IPS-20b (cell line): ENCODE data around the gene CMBL.
A peak's percentile ranks its signal among the peaks of the same experiment; 100 is the strongest.

ENCODE experiments used
- H3K27ac ChIP-seq: one replicate; pipeline ENCODE4 v1.5.1; 2013; ENCODE audit warnings: low read length
- H3K27me3 ChIP-seq: 2 replicates; pipeline ENCODE4 v1.6.1; 2013; ENCODE audit warnings: mild to moderate bottlenecking, low read length, inconsistent platforms; ENCODE audit not compliant: insufficient read depth
- H3K36me3 ChIP-seq: 2 replicates; pipeline ENCODE4 v1.6.1; 2013; ENCODE audit warnings: low read depth, mild to moderate bottlenecking, inconsistent platforms, low read length, moderate library complexity; ENCODE audit not compliant: insufficient read depth
- H3K4me1 ChIP-seq: 2 replicates; pipeline ENCODE4 v1.6.1; 2013; ENCODE audit warnings: mild to moderate bottlenecking, control low read depth, inconsistent platforms, low read length, moderate library complexity; ENCODE audit not compliant: insufficient read depth
- H3K4me3 ChIP-seq: 2 replicates; pipeline ENCODE4 v1.5.1; 2013; ENCODE audit warnings: mild to moderate bottlenecking, low read length, inconsistent platforms
- H3K9ac ChIP-seq: 2 replicates; pipeline ENCODE4 v1.6.1; 2013; ENCODE audit warnings: low read depth, mild to moderate bottlenecking, inconsistent platforms, low read length, moderate library complexity
- H3K9me3 ChIP-seq: 2 replicates; pipeline ENCODE4 v1.6.1; 2013; ENCODE audit warnings: mild to moderate bottlenecking, low read depth, low read length, inconsistent platforms; ENCODE audit not compliant: insufficient read depth

Gene CMBL

DNA sequence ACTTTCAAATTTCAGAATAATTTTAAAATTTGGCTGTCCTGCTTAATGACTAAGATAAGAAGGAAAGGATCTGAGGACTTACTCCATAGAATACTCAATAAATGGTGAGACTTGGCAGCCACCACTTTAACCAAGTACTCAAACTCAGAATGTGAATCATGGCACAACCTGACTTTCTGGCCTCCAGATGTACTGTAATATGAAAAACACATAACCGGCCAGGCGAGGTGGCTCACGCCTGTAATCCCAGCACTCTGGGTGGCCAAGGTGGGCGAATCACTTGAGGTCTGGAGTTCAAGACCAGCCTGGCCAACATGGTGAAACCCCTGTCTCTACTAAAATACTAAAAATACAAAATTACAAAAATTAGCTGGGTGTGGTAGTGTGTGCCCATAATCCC is 35.8 kb upstream of the CMBL start:
- Histone ChIP-seq H3K9me3 (no peaks in the 10 kb centered on the region), H3K4me1 (peaks cover 5% of the 10 kb centered on the region; the same call in 1 of the 2 replicates), H3K27me3 (no peaks in the 10 kb centered on the region), H3K4me3 (no peak overlapping the region), H3K36me3 (no peaks in the 10 kb centered on the region), H3K27ac (no peak overlapping the region), H3K9ac (no peak overlapping the region)

DNA sequence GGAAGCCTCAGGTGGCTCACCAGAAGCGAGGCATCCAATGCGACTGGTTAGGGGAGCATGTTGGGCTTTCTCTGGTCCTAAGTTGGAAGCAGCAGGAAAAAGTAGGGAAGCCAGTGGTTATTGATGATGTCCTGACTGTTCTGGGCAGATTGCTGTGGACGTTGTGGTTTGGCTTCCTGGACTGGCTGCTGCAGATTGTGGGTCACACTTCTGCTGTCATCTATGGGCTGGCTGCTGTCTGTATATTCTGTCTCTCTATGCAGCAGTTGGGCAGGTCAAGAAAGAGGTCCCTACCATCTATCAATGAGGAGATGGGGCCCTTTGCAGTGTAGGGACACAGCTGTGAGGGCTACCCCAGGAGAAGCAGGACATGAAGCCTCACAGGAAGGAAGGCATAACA is 32.3 kb upstream of the CMBL start:
- Histone ChIP-seq H3K9me3 (no peaks in the 10 kb centered on the region), H3K27me3 (peaks cover 10% of the 10 kb centered on the region), H3K4me3 (no peak overlapping the region), H3K36me3 (no peaks in the 10 kb centered on the region), H3K27ac (no peak overlapping the region), H3K9ac (peak overlapping the region; percentile 13; the same call in 1 of the 2 replicates), H3K4me1 (peaks cover 5% of the 10 kb centered on the region; the same call in 1 of the 2 replicates)

DNA sequence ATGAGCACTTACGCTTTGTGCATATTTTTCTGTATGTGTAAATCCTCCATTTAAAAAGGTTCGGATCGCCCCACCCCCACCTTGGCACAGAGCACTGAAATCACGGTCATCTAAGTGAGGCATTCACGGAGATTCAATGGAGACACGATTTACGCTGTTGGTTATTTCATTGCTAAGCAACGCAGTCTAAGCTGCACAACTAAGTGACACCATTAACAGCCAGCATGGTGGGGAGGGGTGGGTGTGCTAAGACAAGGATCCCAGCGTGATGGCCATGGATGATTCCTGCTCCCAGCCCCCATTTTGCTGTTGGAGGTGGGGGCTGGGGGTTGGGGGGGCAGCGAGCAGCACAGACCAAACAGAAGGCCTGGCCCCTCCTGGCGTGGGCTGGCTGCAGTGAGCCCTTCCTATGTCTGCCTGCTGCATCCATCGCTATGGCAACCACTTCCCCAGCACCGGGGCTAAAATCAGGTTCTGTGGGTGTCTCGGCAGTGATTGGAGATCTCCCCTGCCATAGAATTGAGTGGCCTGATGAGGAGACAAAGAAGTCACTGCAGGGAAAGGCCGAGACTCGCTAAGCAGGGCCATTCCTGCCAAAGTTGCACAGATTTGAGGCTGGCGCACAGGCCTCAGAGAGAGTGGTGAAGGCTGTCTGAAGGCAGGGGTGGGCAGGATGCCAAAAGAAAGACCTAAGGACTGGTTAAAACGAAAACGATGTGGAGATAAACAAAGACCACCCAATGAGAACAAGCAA is 31.5 kb upstream of the CMBL start:
- no peak overlapping the region for H3K27ac ChIP-seq
- H3K36me3 ChIP-seq = no peaks in the 10 kb centered on the region
- H3K4me3 ChIP-seq = no peak overlapping the region
- peaks cover 5% of the 10 kb centered on the region; the same call in 1 of the 2 replicates for H3K4me1 ChIP-seq
- H3K9me3 ChIP-seq = no peaks in the 10 kb centered on the region
- H3K9ac ChIP-seq = peak overlapping the region; percentile 13; the same call in 1 of the 2 replicates
- H3K27me3 ChIP-seq = peaks cover 18% of the 10 kb centered on the region

- Histone ChIP-seq H3K36me3 (no peaks in the 10 kb centered on the region), H3K4me3 (no peak overlapping the region), H3K27ac (no peak overlapping the region)
Measured at GRCh38 chr5:10338686-10339057, 31.0 kb upstream of the CMBL start.

GRCh38 chr5:10337986-10338385 is 30.3 kb upstream of the CMBL start:
- H3K27ac ChIP-seq = no peak overlapping the region
- H3K4me3 ChIP-seq = no peak overlapping the region
- H3K9ac ChIP-seq = no peak overlapping the region
- peaks cover 30% of the 10 kb centered on the region for H3K27me3 ChIP-seq
- H3K36me3 ChIP-seq = no peaks in the 10 kb centered on the region
- H3K9me3 ChIP-seq = no peaks in the 10 kb centered on the region
- peaks cover 5% of the 10 kb centered on the region; the same call in 1 of the 2 replicates for H3K4me1 ChIP-seq

More at GRCh38 chr5:10338686-10339057, 31.0 kb upstream of the CMBL start:
- H3K9ac ChIP-seq = no peak overlapping the region
- H3K27me3 ChIP-seq = peaks cover 23% of the 10 kb centered on the region
- no peaks in the 10 kb centered on the region for H3K9me3 ChIP-seq
- peaks cover 5% of the 10 kb centered on the region; the same call in 1 of the 2 replicates for H3K4me1 ChIP-seq

GRCh38 chr5:10337107-10337506 is 29.4 kb upstream of the CMBL start:
- H3K27me3 ChIP-seq = peaks cover 39% of the 10 kb centered on the region
- peaks cover 5% of the 10 kb centered on the region; the same call in 1 of the 2 replicates for H3K4me1 ChIP-seq
- no peak overlapping the region for H3K27ac ChIP-seq
- H3K4me3 ChIP-seq = no peak overlapping the region
- H3K9me3 ChIP-seq = no peaks in the 10 kb centered on the region
- no peaks in the 10 kb centered on the region for H3K36me3 ChIP-seq
- no peak overlapping the region for H3K9ac ChIP-seq

- H3K9ac ChIP-seq = no peak overlapping the region
- peaks cover 5% of the 10 kb centered on the region; the same call in 1 of the 2 replicates for H3K4me1 ChIP-seq
- no peaks in the 10 kb centered on the region for H3K9me3 ChIP-seq
- peaks cover 51% of the 10 kb centered on the region for H3K27me3 ChIP-seq
- H3K36me3 ChIP-seq = no peaks in the 10 kb centered on the region
- no peak overlapping the region for H3K4me3 ChIP-seq
- no peak overlapping the region for H3K27ac ChIP-seq
Measured at GRCh38 chr5:10335711-10336470, 28.2 kb upstream of the CMBL start.

GRCh38 chr5:10334831-10335230 is 27.1 kb upstream of the CMBL start:
- Histone ChIP-seq H3K27ac (no peak overlapping the region), H3K4me1 (peaks cover 5% of the 10 kb centered on the region; the same call in 1 of the 2 replicates), H3K4me3 (no peak overlapping the region), H3K27me3 (peaks cover 62% of the 10 kb centered on the region), H3K9ac (no peak overlapping the region), H3K9me3 (no peaks in the 10 kb centered on the region), H3K36me3 (no peaks in the 10 kb centered on the region)

- H3K4me3 ChIP-seq = peak overlapping the region; percentile 74
- no peak overlapping the region for H3K27ac ChIP-seq
- no peaks in the 10 kb centered on the region for H3K4me1 ChIP-seq
- peaks cover 62% of the 10 kb centered on the region for H3K27me3 ChIP-seq
- H3K9me3 ChIP-seq = no peaks in the 10 kb centered on the region
- H3K9ac ChIP-seq = peak overlapping the region; percentile 46; the same call in 1 of the 2 replicates
- H3K36me3 ChIP-seq = no peaks in the 10 kb centered on the region
Measured at GRCh38 chr5:10333154-10334006, 25.7 kb upstream of the CMBL start.

DNA sequence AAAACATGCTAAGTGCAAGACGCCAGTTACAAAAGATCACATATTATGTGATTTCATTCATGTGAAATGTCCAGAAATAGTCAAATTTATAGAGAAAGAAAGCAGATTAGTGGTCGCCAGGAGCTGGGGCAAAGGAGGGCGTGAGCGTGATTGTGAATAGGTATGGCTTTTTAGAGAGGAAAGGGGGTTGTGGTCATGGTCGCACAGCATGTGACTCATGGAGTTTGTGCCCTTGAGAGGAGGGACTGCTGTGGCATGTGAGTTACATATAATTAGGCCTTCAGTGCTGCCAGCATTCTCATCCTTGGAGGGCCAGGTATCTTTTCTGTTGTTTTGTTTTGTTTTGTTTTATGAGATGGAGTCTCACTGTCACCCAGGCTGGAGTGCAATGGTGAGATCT is 24.6 kb upstream of the CMBL start:
- H3K9me3 ChIP-seq = no peaks in the 10 kb centered on the region
- no peaks in the 10 kb centered on the region for H3K36me3 ChIP-seq
- no peak overlapping the region for H3K27ac ChIP-seq
- peaks cover 62% of the 10 kb centered on the region for H3K27me3 ChIP-seq
- no peak overlapping the region for H3K4me3 ChIP-seq
- H3K9ac ChIP-seq = no peak overlapping the region
- H3K4me1 ChIP-seq = no peaks in the 10 kb centered on the region

GRCh38 chr5:10331341-10331796 is 23.7 kb upstream of the CMBL start:
- H3K36me3 ChIP-seq = no peaks in the 10 kb centered on the region
- no peak overlapping the region for H3K9ac ChIP-seq
- H3K27ac ChIP-seq = no peak overlapping the region
- H3K27me3 ChIP-seq = peaks cover 62% of the 10 kb centered on the region
- no peaks in the 10 kb centered on the region for H3K4me1 ChIP-seq
- no peak overlapping the region for H3K4me3 ChIP-seq
- H3K9me3 ChIP-seq = no peaks in the 10 kb centered on the region
